Activated T-cell treated with anti-CD3 and anti-CD28 coated beads for 24 hours (primary cell): ENCODE data around the gene APOBEC3C.
A peak's percentile ranks its signal among the peaks of the same experiment; 100 is the strongest.
"Not testable (repeated sequence)": the region's sequence is repeated elsewhere in the genome, so short reads cannot be mapped to it uniquely, and the experiment has no call there.

Source experiments
- DNase-seq: peaks from one replicate; pipeline ENCODE4 v3.0.0-alpha.2; 2020; ENCODE audit warnings: low read depth

Gene APOBEC3C

DNA sequence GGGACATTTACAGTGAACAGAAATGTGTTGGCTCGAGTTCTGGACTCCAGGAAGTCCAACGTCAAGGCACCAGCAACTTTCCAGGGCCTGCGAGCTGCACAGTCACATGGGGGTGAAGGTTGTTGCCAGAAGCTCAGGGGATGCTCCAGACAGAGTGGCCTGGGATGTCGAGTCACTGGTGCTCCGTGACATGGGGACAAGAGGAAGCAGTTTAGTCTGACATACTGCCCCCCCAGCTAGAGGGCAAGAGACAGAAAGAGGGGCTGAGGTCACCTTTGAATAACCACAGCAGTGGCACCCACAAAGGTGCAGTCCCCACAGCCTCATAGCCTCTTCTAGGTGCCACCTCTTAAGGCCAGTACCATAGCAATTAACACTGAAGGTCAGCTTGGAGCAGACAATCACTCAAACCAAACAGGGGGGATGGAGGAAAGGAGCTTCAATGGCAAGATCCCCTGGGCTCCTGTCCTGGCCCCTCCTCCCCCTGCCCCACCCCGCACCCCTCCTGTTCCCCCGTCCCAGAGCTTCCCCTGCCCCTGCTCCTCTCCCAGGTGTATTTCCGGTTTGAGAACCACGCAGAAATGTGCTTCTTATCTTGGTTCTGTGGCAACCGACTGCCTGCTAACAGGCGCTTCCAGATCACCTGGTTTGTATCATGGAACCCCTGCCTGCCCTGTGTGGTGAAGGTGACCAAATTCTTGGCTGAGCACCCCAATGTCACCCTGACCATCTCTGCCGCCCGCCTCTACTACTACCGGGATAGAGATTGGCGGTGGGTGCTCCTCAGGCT, 10.7 kb downstream of the APOBEC3C start:
- no peak for DNase-seq

DNA sequence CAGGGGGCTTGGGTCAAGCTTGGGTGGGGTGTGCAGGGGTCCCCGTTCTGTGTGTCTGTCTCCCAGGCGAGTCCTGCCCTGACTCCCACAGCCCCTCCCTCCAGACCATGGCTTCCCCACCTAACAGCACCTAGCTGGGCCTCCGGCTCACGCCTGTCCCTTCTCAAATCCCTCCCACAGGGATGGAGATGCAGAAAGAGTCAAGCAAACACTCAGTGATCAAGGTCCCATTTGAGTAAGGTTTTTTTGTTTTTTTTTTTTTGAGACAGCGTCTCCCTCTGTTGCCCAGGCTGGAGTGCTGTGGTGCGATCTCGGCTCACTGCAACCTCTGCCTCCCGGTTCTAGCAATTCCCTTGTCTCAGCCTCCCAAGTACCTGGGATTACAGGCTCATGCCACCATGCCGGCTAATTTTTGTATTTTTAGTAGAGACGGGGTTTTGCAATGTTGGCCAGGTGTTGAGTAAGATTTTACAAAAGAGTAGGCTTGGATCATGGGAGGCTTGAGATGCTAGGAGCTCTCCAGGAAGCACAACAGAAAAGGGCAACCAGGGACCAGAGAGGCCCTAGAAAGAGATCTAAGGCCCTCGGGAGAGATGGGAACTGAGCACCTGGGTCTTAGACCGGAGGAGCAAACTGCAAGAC, 12.6 kb downstream of the APOBEC3C start:
- no peak for DNase-seq

DNA sequence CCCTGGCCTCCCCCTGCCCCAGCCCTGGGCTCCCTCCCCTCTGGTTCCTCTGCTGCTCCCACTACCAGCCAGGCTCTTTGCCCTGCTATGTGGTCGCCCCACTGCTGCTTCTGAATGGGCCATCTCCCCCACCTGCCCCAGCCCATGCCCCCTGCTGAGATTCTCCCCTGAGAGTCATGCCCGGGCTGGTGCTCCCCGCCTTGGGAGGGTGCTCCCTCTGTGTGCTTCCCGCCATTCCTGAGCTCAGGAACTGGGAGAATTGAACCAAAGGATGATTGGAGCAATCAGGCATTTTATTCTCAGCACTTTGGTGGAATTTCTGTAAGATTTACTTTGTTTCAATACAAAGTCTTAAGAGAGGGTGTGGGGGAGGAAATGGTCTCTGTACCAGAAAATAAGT, 13.7 kb downstream of the APOBEC3C start:
- no peak for DNase-seq

DNA sequence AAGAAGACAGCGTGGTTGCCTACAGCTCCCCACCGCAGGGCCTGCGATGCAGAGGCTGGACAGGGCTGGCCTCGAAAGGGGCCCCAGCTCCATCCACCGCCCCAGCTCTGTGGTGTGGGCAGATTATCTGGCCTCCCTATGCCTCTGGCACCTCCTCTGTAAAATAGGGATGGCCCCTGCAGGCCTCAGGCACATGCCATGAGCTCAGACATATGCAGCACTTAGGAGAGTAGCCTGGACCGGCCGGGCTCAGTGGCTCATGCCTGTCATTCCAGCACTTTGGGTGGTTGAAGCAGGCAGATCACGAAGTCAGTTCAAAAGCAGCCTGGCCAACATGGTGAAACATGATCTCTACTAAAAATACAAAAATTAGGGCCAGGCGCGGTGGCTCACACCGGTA, 14.2 kb downstream of the APOBEC3C start:
- no peak for DNase-seq

DNA sequence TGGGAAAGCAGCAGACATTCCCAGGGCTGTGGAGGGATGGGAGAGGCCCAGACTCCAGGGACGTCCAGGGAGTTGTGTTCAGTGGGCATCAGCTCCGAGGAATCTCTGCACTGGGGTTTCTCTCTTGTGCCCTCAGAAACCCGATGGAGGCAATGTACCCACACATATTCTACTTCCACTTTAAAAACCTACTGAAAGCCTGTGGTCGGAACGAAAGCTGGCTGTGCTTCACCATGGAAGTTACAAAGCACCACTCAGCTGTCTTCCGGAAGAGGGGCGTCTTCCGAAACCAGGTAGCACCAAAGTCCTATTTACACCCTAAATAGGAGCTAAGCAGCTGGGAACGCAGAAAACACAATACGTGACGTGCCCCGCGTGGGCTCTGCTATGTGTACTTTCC, 15.2 kb downstream of the APOBEC3C start:
- DNase-seq = no peak

DNA sequence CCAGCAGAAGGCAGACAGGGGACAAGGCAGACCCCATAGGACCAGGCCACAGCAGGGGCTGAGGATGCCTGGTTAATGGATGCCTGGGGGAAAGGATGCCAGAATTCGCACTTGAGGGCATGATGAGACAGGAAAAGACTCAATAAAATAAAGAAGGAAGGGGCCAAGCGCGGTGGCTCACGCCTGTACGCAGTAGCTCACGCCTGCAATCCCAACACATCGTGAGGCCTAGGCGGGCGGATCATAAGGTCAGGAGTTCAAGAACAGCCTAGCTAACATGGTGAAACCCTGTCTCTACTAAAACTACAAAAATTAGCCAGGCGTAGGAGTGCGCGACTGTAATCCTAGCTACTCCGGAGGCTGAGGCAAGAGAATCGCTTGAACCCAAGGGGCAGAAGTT, 16.6 kb downstream of the APOBEC3C start:
- no peak for DNase-seq

DNA sequence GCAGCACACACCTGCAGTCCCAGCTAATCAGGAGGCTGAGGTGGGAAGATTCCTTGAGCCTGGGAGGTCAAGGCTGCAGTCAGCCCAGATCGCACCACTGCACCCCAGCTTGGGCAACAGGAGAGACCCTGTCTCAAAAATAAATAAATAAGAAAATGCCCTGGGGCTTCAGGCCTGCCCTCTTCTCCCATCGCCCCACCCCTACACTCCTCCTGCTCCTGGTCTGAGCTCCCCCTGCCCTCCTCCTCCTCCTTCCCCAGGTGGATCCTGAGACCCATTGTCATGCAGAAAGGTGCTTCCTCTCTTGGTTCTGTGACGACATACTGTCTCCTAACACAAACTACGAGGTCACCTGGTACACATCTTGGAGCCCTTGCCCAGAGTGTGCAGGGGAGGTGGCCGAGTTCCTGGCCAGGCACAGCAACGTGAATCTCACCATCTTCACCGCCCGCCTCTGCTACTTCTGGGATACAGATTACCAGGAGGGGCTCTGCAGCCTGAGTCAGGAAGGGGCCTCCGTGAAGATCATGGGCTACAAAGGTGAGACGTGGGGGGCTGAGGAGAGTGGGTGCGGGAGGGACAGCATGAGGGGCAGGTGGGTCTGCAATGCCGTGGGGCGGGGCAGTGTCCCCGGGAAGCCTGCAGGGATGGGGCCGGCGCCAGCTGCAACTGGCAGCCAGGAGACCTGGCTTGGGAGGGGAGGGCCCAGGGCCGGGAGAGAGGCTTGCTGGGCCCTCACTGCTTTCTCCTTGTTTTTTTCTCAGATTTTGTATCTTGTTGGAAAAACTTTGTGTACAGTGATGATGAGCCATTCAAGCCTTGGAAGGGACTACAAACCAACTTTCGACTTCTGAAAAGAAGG, 17.6 kb downstream of the APOBEC3C start:
- DNase-seq = not testable (repeated sequence)

DNA sequence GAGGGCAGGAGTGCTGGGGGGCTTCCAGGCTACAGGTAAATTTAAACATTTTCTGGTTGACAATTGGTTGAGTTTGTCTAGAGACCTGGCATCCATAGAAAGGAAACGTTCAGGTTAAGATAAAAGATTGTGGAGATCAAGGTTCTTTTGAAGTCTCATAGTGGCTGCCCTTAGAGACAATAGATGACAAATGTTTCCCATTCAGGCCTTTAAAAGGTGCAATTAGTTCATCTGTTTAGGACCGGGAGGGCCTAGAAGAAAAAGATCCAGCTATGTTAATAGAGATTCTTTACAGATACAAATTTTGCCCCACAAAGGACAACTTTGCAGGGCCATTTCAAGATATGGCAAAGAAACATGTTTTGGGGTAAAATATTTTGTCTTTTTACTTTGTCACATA, 23.0 kb downstream of the APOBEC3C start:
- not testable (repeated sequence) for DNase-seq

DNA sequence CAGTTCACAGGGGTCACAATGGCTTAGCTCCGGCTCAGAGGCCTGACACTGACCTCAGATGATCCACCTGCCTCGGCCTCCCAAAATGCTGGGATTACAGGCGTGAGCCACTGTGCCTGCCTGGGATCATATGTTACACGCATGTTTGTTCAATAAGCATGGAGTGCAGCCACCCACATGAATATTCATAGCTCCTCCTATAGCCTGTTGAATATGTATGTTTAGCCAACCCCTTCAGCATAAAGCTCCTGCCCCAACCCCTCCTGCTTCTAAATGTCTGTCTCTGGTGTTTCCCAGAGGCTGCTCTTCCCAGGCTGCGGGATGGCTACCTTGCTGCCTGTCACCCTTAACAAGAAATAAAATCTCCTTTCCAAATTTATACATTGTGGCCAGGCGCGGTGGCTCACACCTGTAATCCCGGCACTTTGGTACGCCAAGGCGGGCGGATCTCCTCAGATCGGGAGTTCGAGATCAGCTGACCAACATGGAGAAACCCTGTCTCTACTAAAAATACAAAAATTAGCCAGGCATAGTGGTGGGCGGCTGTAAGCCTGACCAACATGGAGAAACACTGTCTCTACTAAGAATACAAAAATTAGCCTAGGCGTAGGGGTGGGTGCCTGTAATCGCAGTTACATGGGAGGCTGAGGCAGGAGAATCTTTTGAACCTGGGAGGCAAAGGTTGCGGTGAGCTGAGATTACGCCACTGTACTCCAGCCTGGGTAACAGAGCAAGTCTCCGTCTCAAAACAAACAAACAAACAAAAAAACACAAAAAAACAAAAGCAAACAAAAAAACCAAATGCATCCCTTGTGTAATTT, 25.5 kb downstream of the APOBEC3C start:
- no peak for DNase-seq

DNA sequence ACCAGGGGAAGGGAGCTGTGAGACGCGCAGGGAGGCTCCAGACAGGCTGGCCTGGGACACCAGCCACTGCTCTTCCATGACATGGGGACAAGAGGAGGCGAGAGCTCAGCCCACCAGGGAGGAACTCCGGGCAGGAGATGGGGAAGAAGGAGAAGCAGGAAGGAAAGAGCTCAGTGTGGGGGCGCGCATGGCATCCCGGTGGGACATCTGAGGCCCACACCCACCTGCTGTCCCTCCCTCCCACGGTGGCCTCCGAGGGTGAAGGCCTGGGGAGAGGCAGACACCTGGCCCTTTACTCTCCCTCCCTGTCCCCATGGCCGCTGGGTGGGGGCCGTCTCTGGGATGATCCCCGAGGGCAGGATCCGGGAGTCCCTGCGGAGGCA, 26.1 kb downstream of the APOBEC3C start:
- not testable (repeated sequence) for DNase-seq

DNA sequence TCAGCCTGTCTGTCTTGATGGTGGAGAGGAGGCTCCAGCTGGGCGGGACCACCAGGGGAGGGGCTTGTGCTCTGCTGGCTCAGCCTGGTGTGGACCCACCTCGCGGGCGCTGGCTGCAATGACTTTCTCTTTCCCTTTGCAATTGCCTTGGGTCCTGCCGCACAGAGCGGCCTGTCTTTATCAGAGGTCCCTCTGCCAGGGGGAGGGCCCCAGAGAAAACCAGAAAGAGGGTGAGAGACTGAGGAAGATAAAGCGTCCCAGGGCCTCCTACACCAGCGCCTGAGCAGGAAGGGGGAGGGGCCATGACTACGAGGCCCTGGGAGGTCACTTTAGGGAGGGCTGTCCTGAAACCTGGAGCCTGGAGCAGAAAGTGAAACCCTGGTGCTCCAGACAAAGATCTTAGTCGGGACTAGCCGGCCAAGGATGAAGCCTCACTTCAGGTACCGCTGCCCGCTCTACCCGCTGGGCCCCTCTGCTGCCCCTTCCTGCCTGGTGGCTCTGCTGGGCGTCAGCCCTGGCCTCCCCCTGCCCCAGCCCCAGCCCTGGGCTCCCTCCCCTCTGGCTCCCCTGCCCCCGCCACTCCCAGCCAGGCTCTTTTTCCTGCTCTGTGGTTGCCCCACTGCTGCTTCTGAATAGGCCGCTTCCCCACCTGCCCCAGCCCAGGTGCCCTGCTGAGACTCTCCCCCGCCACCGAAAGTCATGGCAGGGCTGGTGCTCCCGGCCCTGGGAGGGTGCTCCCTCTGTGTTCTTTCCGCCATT, 26.7 kb downstream of the APOBEC3C start, which contains the start of gene APOBEC3F:
APOBEC3F (plus strand) TSS at position 327 of the 759 bp plus-strand sequence; CDS start at position 424, 97 bp downstream.
- DNase-seq = peak; percentile 44

DNA sequence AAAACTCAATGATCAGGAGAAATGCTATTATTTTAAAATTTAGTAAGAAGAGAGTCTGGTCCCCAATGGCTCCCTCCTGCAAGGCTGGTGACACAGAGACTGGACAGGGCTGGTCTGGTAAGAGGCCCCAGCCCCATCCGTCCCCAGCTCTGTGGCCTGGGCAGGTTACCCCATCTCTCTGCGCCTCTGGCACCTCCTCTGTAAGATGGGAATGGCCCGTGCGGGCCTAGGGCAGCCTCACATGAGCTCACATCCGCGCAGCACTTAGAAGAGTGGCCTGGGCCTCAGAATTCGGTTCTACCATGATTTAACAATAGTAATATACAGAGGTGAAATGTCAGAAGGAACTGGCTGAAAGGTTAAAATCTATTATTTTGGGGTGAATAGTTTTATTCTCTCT, 27.9 kb downstream of the APOBEC3C start:
- no peak for DNase-seq

DNA sequence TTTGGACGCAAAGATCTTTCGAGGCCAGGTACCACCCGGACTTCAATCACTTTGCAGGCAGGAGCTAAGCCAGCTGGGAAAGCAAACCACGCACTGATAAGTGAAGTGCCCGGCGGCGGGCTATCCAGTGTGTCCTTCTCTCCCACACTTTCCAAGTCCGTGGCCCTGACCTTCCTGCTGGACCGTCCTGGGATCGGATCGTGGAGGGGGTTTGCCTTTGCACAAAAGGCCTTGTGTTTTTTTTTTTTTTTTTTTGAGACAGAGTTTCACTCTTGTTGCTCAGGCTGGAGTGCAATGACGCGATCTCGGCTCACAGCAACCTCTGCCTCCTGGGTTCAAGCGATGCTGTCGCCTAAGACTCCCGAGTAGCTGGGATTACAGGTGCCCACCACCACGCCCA, 29.0 kb downstream of the APOBEC3C start:
- DNase-seq = not testable (repeated sequence)

DNA sequence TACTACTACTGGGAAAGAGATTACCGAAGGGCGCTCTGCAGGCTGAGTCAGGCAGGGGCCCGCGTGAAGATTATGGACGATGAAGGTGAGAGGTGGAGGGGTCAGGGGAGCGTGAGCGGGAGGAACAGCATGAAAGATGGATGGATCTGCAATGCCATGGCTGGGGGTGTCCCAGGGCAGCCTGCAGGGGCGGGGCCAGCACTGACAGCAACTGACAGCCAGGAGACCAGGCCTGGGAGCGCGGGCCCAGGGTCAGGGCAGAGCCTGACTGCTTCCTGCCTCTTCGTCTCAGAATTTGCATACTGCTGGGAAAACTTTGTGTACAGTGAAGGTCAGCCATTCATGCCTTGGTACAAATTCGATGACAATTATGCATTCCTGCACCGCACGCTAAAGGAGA, 31.1 kb downstream of the APOBEC3C start:
- DNase-seq = not testable (repeated sequence)

DNA sequence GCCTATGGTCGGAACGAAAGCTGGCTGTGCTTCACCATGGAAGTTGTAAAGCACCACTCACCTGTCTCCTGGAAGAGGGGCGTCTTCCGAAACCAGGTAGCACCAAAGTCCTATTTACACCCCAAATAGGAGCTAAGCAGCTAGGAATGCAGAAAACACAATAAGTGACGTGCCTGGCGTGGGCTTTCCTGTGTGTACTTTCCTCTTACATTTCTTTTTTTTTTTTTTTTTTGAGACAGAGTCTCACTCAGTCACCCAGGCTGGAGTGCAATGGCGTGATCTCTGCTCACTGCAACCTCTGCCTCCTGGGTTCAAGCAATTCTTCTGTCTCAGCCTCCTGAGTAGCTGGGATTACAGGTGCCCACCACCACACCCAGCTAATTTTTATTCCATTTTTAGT, 35.4 kb downstream of the APOBEC3C start:
- DNase-seq = not testable (repeated sequence)

DNA sequence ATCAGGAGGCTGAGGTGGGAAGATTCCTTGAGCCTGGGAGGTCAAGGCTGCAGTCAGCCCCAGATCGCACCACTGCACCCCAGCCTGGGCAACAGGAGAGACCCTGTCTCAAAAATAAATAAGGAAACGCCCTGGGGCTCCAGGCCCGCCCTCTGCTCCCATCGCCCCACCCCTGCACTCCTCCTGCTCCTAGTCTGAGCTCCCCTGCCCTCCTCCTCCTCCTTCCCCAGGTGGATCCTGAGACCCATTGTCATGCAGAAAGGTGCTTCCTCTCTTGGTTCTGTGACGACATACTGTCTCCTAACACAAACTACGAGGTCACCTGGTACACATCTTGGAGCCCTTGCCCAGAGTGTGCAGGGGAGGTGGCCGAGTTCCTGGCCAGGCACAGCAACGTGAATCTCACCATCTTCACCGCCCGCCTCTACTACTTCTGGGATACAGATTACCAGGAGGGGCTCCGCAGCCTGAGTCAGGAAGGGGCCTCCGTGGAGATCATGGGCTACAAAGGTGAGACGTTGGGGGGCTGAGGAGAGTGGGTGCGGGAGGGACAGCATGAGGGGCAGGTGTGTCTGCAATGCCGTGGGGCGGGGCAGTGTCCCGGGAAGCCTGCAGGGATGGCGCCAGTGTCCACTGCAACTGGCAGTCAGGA, 37.9 kb downstream of the APOBEC3C start:
- DNase-seq = not testable (repeated sequence)

DNA sequence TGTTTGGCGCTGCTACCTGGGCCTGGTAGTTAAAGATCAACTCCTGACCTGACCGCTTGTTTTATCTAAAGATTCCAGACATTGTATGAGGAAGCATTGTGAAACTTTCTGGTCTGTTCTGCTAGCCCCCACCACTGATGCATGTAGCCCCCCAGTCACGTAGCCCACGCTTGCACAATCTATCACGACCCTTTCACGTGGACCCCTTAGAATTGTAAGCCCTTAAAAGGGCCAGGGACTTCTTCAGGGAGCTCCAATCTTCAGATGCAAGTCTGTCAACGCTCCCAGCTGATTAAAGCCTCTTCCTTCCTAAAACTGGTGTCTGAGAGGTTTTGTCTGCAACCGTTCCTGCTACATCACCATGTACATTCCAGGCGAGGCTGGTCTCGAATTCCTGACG, 41.6 kb downstream of the APOBEC3C start:
- no peak for DNase-seq

DNA sequence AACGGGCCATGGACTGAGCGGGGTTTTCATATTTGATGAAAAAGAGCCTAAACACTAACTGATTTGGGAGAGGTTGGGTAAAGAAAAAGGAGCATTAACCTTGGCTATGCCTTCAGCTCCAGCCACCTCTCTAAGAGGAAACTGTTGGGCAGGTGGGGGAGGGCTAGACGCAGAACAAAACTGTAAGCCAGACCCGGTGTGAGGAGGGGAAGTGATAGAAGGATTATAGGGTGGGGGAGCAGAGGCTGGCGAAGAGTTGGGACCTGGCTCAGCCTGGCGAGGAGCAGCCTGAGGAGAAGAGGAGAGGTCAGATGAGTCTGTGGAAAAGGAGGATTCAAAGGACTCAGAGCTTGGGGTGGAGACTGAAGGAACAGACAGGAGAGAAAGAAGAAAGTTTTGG, 47.2 kb downstream of the APOBEC3C start:
- DNase-seq = not testable (repeated sequence)

DNA sequence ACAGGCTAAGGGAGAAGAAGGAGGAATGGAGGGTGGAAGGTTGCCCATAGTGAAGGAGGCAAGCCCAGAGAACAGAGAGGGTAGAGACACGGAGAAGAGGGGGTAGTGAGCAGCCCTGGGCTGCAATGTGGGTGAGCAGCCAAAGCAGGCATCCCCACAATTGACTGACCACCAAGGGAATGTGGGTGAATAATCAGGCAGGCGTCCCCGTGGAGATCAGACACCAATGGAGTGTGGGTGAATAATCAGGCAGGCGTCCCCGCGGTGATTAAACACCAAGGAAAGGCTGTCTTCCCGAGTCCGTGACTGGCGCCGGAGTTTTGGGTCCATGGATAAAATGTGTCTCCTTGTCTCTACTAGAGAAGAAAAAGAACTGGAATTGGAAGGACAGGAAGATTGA, 47.9 kb downstream of the APOBEC3C start:
- DNase-seq = not testable (repeated sequence)

DNA sequence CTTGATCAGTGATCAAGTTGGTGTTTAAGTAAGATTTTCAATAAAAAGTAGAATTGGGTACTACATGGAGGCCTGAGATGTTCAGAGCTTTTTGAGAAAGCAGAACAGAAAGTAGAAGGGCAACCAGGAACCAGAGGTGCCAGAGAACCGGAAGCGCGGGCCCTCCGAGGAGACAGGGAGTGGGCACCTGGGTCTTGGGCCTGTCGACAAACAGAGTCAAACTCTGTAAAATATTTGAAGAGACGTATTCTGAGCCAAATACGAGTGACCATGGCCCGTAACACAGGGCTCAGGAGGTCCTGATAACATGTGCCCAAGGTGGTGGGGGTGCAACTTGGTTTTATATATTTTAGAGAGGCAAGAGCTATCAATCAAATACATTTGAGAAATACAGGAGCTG, 49.8 kb downstream of the APOBEC3C start:
- DNase-seq = not testable (repeated sequence)
